SW 1271 (cell line): ENCODE data around the gene SLC45A1.

ENCODE experiments used
- DNase-seq, 2 experiments: peaks; one replicate each; lab custom pipeline; 2025; lab: John Stamatoyannopoulos, UW

Gene SLC45A1

DNA sequence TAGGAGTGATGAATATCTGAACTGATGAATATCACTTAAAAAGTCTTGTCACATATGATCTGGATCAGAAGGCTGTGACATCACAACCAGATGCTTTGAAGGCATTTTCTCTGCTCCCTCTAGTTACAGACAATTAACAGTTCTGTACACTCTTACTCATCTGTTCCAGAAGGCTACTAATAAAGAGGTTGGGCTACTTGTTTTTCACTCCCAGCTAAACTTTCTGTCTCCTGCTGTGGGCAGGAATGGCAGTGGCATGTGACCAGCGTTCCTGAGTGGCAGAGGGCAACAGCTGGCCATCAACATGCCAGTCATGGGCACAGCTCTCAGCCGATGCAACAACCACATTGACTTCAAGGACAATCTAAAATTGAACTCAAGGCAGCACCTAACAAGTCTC, 66.7 kb downstream of the SLC45A1 start:
- DNase-seq: no peak

DNA sequence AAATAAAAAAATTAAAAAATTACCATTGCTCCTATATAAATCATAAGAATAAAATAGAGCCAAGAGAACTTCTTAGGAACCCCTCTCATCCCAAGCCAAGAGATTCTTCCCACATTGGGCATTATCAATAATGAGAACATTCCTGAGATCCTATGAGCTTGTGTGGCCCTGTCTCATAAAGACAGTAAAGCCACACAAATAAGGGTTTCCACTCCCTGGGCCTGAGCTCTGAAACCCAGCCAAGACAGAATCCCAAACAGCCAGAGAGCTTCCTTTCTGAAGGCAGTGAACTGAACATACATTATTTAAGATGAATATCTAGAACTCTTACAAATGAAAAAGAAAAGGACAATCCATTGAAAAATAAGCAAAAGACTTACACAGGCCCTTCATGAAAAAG, 68.3 kb downstream of the SLC45A1 start:
- no peak for DNase-seq

DNA sequence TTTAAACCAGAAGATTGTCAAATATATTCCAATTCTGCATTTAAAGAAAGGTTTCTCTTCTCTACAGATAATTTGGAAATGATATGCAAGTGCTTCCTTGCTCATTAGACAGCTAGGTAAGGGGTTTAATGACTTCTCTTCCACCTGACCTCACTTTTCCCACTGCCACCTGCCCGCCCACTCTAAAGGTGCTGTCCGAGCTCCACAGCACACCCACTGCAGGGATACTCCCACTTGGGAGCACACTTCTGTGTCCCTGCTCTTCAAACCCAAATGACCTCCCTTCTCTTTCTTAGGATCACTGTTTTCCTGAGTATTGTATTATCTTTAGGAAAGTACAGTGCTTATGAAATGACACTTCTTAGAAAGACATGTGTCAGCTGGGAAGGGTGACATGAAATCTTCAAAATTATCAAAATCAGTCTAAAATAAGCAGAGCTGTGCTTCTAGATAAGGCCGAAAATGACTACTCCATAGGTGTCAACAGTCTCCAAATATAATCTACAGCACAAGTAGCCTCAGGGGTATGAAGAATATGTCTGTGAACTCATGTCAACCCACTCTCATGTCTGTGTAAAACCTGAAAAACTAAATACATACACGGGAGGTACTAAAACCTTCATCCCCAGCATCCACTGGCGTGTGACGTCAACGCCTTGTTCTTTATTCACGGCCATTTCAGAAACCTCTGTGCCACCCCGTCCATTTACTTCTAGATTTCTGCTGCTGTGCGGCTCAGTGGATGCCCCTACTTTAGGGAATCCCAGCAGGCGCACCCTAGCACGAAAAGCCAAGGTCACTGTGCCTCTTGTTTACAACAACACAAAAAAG, 71.0 kb downstream of the SLC45A1 start:
- DNase-seq: no peak

DNA sequence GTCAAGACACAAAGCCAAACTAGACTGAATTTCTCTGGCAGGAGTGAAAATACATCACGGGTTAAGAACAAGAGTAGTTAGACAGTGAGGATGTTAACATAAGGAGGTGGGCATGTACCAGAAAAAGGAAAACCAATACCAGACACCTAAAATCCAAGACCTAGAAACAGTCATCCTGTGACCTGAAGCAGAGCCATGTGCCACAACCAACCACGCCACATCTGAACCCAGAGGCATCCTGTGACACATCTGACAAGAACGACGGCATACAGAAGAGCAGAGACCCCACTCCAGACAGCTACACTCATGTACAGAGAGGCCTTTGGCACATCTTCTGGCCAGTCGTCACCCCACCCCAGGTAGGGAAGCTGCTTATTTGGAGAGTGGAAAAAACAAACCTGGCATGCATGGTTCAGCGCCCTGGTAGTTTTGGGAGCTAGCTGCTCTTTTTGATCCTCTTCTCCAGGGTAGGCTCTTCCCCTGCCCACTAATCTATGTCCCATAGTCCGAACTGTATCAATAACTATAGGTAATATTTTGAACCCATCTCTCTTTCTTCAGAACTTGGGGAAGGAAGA, 72.1 kb downstream of the SLC45A1 start:
- DNase-seq: no peak

DNA sequence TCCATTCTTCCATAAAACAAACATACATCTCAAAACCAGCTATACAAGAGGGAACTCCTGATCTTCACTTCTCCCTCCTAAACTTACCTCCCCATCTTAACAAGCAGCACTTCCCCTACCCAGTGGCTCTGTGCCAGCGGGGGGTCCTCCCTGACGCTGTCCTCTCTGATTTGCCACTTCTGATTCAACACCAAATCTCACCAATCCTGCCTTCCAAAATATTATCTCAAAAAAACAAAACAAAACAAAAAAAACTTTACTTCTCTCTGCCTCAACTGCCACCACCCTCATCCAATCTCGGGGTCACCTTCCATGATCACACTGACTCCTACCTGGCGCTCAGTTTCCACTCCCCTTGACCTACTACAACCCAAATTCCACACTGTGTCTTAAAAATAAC, 72.8 kb downstream of the SLC45A1 start:
- no peak for DNase-seq

DNA sequence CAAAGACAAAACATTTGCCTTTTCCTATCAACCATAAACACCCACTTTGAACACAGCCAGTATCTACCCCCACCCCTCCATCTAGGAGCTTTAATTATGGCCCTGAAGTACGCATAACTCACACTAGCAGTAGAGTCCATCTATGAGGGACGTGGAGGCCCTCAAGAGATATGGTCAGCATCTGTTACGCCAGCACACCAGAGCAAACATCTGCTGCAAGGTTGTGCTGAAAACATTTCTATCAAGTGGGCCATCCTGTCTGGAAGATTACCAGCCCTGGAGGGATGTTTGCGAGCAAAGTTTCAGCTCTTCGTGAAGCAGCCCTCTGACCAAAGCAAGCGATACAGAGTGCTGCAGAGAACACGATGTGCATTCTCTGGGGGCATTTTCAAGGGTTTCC, 74.6 kb downstream of the SLC45A1 start:
- DNase-seq: no peak
